Colon (tissue), 2 donors: ENCODE measurements around the gene SLU7.

Source experiments
- FAIRE-seq: peaks from 2 replicates; lab custom pipeline; 2012; peaks lifted over from hg19 to GRCh38; lab: Jason Lieb, UNC
- donor health status: control.
- donor health status: control.

SLU7 gene

GRCh38 chr5:160367261-160367660, 51.6 kb downstream of the SLU7 start:
- FAIRE-seq, result no peak

- FAIRE-seq, result no peak
Observed at GRCh38 chr5:160366230-160366629, 52.7 kb downstream of the SLU7 start.

GRCh38 chr5:160363660-160364395, 55.1 kb downstream of the SLU7 start:
- no peak for FAIRE-seq

GRCh38 chr5:160363211-160363610, 55.7 kb downstream of the SLU7 start:
- FAIRE-seq, result no peak

- no peak for FAIRE-seq
Observed at GRCh38 chr5:160361624-160362228, 57.2 kb downstream of the SLU7 start.

- FAIRE-seq, result no peak
Observed at GRCh38 chr5:160360310-160360709, 58.6 kb downstream of the SLU7 start.

- no peak for FAIRE-seq
Observed at GRCh38 chr5:160359816-160360215, 59.1 kb downstream of the SLU7 start.

GRCh38 chr5:160359242-160359641, 59.6 kb downstream of the SLU7 start:
- no peak for FAIRE-seq

GRCh38 chr5:160357861-160358411, 60.9 kb downstream of the SLU7 start:
- no peak for FAIRE-seq

GRCh38 chr5:160357394-160357793, 61.5 kb downstream of the SLU7 start:
- FAIRE-seq, result no peak

GRCh38 chr5:160356550-160357347, 62.1 kb downstream of the SLU7 start:
- no peak for FAIRE-seq

GRCh38 chr5:160354666-160355065, 64.2 kb downstream of the SLU7 start:
- FAIRE-seq, result no peak

- FAIRE-seq, result no peak
Observed at GRCh38 chr5:160353379-160353778, 65.5 kb downstream of the SLU7 start.

- no peak for FAIRE-seq
Observed at GRCh38 chr5:160352308-160352707, 66.6 kb downstream of the SLU7 start.
